GM18873 (cell line): ENCODE data around the gene CDH12.
"Not testable (repeated sequence)": the region's sequence is repeated elsewhere in the genome, so short reads cannot be mapped to it uniquely, and the experiment has no call there.

ENCODE experiments used
- ATAC-seq: cut with Tn5 transposase; IDR thresholded peaks from one replicate; pipeline ENCODE4 v1.9.1; 2021; ENCODE audit warnings: mild to moderate bottlenecking, moderate library complexity, moderate number of reproducible peaks; ENCODE audit not compliant: unreplicated experiment, low FRiP score

CDH12 gene

GRCh38 chr5:22590677-22591268 lies 262.4 kb downstream of the CDH12 start:
- no peak for ATAC-seq

- ATAC-seq: no peak
Observed at GRCh38 chr5:22577711-22578110, 275.4 kb downstream of the CDH12 start.

GRCh38 chr5:22577006-22577405 lies 276.1 kb downstream of the CDH12 start:
- no peak for ATAC-seq

- no peak for ATAC-seq
Observed at GRCh38 chr5:22572941-22573340, 280.2 kb downstream of the CDH12 start.

- ATAC-seq: no peak
Observed at GRCh38 chr5:22567983-22568382, 285.2 kb downstream of the CDH12 start.

- no peak for ATAC-seq
Observed at GRCh38 chr5:22560147-22560546, 293.0 kb downstream of the CDH12 start.

- no peak for ATAC-seq
Observed at GRCh38 chr5:22557251-22557650, 295.9 kb downstream of the CDH12 start.

- ATAC-seq: no peak
Observed at GRCh38 chr5:22554475-22554874, 298.7 kb downstream of the CDH12 start.

GRCh38 chr5:22549876-22550671 lies 303.1 kb downstream of the CDH12 start:
- no peak for ATAC-seq

- no peak for ATAC-seq
Observed at GRCh38 chr5:22542340-22542739, 310.8 kb downstream of the CDH12 start.

- no peak for ATAC-seq
Observed at GRCh38 chr5:22541037-22541436, 312.1 kb downstream of the CDH12 start.

GRCh38 chr5:22539762-22540161 lies 313.4 kb downstream of the CDH12 start:
- ATAC-seq: no peak

GRCh38 chr5:22531986-22532385 lies 321.2 kb downstream of the CDH12 start:
- no peak for ATAC-seq

- ATAC-seq: no peak
Observed at GRCh38 chr5:22521521-22521920, 331.6 kb downstream of the CDH12 start.

GRCh38 chr5:22516497-22516896 lies 336.6 kb downstream of the CDH12 start:
- not testable (repeated sequence) for ATAC-seq

- ATAC-seq: no peak
Observed at GRCh38 chr5:22514231-22514630, 338.9 kb downstream of the CDH12 start.

- no peak for ATAC-seq
Observed at GRCh38 chr5:22505891-22506290, 347.3 kb downstream of the CDH12 start.

GRCh38 chr5:22504411-22504810 lies 348.7 kb downstream of the CDH12 start:
- ATAC-seq: no peak

- ATAC-seq: no peak
Observed at GRCh38 chr5:22500556-22500955, 352.6 kb downstream of the CDH12 start.

- no peak for ATAC-seq
Observed at GRCh38 chr5:22496666-22497065, 356.5 kb downstream of the CDH12 start.

GRCh38 chr5:22495016-22495720 lies 358.0 kb downstream of the CDH12 start:
- no peak for ATAC-seq

GRCh38 chr5:22488427-22488826 lies 364.7 kb downstream of the CDH12 start:
- no peak for ATAC-seq
